NCI-H2081 treated with DMSO at 0.1 percent for 48 hours (cell line): ENCODE data around the gene MCF2L2.

Experiments
- DNase-seq: peaks from one replicate; lab custom pipeline; 2025; lab: John Stamatoyannopoulos, UW

Gene MCF2L2

DNA sequence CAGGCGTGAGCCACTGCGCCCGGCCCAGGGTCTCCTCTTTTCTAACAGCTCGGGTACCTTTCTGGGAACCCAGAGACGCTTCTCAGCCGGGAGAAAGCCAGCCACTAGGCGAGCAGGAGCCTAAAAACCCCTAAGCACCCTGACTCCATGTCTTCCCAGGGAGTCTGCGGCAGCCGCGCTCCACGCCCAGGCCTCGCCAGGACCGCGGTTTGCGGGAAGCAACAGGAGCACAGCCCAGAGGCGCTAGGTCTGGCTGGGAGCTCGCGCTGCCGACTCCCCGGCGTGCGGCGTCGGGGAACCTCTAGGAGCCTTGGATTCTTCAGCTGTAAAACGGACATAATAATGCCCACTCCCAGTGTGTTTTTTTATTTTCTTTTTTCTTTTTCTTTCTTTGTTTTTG, 264.9 kb downstream of the MCF2L2 start:
- DNase-seq, result no peak

DNA sequence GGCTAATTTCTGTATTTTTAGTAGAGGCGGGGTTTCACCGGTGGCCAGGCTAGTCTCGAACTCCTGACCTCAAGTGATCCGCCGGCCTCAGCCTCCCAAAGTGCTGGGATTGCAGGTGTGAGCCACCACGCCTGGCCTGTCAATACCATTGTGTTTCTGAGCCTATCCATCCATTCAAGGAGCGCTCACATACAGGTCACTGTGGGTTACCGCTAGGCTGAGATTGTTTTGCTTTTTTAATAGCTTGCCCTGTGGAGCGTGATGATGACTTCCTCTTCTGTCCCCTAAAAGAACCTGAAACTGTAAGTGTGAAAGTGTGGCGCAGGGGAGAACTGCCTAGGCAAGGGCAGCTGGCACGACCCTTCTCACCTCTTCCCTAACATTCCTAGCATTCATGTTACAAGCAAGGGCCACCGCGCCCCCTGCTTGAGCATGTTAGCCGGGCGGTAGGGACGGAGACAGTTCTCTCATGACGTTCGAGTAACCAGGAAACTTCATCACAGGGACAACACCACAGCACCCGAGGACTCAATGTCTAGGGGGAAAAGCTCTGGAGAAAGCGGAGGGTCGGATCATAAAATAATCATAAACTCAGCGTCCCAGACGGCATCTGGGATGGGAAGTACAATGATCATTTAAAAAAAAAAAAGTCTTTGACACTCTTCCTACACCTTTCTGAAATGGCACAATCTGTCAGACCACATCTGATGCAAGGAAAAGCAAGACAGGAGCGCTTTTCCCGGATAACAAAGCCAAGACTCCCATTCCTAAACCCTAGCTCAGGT, 266.7 kb downstream of the MCF2L2 start:
- DNase-seq, result no peak

DNA sequence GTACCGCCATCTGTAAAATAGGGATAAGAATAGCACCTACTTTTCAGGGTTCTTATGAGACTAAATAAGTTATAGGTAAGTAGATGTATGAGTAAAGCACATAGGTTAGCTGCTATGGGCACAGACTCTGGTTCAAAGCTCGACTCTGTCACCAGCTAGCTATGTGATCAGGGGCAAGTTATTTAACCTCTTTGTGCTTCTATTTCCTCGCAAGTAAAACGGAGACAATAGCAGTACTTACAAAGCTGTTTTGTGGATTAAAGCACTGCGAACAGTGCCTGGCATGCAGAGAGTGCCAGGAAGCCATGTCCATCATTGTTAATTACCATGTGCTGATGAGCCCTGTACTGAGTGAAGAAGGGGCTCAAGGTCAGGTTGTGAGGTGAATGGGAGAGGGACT, 267.8 kb downstream of the MCF2L2 start:
- DNase-seq, result no peak

DNA sequence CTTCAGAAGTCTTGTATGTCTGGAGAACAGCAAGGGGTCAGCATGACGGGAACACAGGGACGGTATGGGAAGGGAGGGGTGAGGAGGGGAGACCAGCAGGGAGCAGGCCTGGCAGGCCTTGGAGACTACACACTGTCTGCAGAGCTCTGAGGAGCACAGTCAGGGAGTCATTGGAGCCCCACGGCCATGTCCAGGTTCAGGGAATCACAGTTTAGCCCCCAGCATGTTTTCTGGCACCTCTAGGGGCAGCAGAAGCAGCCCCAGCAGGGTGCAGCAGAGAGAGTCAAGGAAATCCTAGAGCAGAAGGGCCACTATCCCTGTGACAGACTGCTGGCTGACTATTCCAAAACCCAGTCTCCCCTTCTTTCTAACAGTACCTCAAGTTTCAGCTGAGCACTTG, 269.1 kb downstream of the MCF2L2 start:
- no peak for DNase-seq

DNA sequence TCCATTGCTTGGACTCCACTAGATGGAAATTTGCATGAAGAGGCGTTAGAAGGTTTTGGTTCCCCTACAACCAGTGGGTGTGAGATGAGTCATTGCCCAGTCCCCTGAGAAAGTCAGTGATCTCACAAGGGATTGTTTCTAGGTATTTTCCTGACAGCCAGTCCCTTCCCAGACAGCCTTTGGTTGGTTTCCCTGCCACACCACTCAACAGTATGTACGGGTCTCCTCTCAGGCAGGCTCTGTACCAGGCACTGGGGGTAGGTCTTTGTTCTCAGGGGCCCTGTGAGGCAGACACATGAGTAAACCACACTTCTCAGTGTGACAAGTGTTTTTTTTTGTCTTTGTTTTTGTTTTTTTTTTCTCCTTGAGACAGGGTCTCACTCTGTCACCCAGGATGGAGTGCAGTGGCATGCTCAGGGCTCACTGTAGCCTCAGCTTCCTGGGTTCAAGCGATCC, 269.8 kb downstream of the MCF2L2 start:
- DNase-seq, result no peak

DNA sequence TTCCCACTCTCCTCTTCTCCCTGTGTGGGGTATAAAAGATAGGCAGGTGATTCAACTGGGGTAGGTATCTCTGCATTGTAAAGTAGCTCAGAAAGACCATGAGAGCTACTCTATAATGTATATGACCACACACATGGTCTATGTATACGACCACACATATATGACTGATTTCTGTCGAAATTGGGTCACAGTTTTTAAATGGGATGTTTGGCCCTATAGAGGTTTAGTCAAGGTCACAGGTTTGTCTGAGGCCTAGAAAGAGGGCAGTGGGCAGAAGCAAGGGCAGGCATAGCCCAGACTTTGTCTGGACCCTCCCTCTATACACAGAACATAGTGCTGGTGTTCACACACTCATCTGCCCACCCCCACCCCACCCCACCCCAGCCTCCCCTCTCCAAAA, 270.3 kb downstream of the MCF2L2 start:
- DNase-seq, result no peak

DNA sequence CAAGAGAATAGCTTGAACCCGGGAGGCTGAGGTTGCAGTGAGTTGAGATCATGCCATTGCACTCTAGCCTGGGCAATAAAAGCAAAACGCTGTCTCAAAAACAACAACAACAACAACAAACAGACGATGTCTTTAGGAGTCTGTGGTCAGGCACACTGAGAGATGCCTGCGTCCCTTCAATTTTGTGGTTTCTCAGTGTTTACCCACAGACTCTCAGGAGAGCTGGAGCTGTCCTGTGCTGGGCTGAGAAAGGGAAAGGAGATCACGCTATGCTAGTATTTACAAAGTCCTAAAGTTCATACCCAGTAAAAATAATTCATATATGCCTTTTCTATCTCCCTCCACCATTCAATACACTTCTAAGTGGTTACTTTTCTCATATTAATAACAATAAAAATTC, 272.2 kb downstream of the MCF2L2 start:
- no peak for DNase-seq

DNA sequence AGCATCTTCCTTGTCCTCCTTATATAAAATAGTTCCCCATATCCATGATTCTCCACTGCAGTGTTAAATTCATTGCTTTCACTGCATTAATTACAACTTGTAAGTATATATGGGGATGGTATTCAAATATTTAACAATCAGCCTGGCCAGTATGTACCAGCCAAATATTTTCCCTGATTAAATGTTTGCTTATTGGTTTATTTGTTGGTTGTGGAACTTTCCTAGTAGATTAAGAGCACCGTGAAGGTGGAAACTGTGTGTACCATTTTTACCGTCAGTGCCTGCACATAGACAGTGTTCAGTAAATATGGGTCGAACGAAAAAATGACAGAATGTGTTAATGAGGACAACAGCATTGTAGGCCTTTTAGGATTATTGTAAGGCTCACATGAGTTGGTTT, 272.9 kb downstream of the MCF2L2 start:
- DNase-seq, result no peak

- DNase-seq, result no peak
Observed at GRCh38 chr3:183153210-183153950, 275.0 kb downstream of the MCF2L2 start.

GRCh38 chr3:183151821-183152351, 276.5 kb downstream of the MCF2L2 start:
- DNase-seq, result no peak

GRCh38 chr3:183151086-183151485, 277.3 kb downstream of the MCF2L2 start:
- no peak for DNase-seq

GRCh38 chr3:183149915-183150750, 278.3 kb downstream of the MCF2L2 start:
- DNase-seq, result no peak

DNA sequence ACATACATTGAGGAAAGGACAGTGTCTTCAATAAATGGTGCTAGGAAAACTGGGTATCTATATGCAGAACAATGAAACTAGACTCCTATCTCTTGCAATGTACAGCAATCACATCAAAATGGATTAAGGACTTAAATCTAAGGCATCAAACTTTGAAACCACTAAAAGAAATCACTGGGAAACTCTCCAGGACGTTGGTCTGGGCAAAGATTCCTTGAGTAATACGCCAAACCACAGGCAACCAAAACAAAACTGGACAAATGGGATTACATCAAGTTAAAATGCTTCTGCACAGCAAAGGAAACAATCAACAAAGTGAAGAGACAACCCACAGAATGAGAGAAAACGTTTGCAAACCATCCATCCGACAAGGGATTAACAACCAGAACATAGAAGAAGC, 280.4 kb downstream of the MCF2L2 start:
- no peak for DNase-seq

- DNase-seq, result no peak
Observed at GRCh38 chr3:183144363-183144762, 284.1 kb downstream of the MCF2L2 start.

- no peak for DNase-seq
Observed at GRCh38 chr3:183142199-183142598, 286.2 kb downstream of the MCF2L2 start.

GRCh38 chr3:183134844-183135243, 293.6 kb downstream of the MCF2L2 start:
- DNase-seq, result no peak

GRCh38 chr3:183132409-183132808, 296.0 kb downstream of the MCF2L2 start:
- no peak for DNase-seq

DNA sequence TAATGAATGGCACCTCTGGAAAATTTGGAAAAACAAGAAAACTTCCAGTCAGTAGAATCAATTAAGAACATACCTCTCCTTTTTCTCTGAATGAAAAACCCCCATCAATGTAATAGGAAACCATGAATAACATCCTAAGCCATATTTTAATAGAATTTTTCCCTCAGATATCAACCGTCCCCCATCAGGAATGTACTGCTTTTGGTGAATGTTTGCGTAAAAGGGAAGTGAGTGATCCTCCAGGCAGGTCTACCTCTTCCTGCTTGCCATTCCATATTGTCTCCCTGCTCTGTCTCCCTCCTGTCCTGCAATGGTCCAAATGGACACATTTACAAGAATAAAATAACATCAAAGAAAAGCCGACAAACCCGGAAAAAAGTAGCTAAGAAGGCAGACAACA, 296.7 kb downstream of the MCF2L2 start:
- DNase-seq, result no peak

- DNase-seq, result no peak
Observed at GRCh38 chr3:183131186-183131725, 297.2 kb downstream of the MCF2L2 start.

- DNase-seq, result no peak
Observed at GRCh38 chr3:183129243-183129642, 299.2 kb downstream of the MCF2L2 start.

GRCh38 chr3:183128709-183129108, 299.7 kb downstream of the MCF2L2 start:
- no peak for DNase-seq
